ENCODE results near the gene ROBO3.

ROBO3 gene, protein sequence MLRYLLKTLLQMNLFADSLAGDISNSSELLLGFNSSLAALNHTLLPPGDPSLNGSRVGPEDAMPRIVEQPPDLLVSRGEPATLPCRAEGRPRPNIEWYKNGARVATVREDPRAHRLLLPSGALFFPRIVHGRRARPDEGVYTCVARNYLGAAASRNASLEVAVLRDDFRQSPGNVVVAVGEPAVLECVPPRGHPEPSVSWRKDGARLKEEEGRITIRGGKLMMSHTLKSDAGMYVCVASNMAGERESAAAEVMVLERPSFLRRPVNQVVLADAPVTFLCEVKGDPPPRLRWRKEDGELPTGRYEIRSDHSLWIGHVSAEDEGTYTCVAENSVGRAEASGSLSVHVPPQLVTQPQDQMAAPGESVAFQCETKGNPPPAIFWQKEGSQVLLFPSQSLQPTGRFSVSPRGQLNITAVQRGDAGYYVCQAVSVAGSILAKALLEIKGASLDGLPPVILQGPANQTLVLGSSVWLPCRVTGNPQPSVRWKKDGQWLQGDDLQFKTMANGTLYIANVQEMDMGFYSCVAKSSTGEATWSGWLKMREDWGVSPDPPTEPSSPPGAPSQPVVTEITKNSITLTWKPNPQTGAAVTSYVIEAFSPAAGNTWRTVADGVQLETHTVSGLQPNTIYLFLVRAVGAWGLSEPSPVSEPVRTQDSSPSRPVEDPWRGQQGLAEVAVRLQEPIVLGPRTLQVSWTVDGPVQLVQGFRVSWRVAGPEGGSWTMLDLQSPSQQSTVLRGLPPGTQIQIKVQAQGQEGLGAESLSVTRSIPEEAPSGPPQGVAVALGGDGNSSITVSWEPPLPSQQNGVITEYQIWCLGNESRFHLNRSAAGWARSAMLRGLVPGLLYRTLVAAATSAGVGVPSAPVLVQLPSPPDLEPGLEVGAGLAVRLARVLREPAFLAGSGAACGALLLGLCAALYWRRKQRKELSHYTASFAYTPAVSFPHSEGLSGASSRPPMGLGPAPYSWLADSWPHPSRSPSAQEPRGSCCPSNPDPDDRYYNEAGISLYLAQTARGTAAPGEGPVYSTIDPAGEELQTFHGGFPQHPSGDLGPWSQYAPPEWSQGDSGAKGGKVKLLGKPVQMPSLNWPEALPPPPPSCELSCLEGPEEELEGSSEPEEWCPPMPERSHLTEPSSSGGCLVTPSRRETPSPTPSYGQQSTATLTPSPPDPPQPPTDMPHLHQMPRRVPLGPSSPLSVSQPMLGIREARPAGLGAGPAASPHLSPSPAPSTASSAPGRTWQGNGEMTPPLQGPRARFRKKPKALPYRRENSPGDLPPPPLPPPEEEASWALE (N-terminal part only)

DNA sequence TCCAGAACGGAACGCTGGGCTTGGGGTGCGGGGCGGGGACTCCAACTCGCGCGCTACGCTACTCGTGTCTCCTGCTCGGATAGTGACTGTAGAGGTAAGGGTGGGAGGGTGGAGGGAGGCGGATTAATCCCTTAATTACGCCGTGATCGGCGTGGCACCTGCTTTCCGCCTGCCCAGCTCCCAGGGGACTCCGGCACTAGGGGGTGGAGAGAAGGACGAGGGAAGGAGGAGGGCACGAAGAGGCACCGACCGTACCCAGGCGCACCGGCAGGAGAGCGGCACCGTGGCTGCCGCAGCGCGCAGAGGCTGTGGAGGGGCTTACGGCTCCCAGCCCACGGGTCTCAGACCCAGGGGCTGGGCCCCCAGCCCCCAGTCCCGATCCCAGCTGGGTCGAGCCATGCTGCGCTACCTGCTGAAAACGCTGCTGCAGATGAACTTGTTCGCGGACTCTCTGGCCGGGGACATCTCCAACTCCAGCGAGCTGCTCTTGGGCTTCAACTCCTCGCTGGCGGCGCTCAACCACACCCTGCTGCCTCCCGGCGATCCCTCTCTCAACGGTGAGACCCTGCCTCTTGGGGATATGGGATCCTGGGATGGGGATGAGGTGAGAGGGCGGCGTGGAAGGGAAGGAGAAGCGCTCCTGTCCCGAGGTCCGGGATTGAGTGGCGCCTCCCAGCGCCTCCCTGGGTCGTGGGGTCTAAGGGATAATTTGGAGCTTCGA, at the start of gene ROBO3:
TSS of gene ROBO3 (plus strand) at position 252 of the 721 bp plus-strand sequence. CDS start at position 398, 146 bp downstream.
- peak; percentile 77 to 83 for DNase-seq

DNA sequence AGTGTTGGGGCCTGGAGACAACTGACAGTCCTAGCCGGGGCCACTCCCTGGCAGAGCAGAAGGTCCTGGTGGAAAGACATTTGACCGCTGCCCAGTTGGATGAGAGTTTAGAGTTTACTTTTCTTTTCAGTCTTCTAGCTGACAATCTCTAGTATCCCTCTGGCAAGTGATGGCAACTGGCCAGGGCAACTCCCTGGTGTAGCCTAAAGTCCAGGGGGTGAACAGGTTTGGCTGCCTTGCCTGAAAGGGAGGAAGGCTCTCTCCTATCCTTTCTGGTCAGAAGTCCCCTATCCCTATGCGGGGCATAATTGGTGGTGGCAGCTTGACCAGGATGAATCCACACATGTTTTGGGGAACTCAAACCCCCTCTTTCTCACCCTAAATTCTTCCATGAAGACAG, 48.2 kb upstream of the ROBO3 start:
- DNase-seq = no peak

- DNase-seq = no peak
Observed at GRCh38 chr11:124821995-124822730, 43.1 kb upstream of the ROBO3 start.

- no peak for DNase-seq
Observed at GRCh38 chr11:124823512-124824376, 41.5 kb upstream of the ROBO3 start.

DNA sequence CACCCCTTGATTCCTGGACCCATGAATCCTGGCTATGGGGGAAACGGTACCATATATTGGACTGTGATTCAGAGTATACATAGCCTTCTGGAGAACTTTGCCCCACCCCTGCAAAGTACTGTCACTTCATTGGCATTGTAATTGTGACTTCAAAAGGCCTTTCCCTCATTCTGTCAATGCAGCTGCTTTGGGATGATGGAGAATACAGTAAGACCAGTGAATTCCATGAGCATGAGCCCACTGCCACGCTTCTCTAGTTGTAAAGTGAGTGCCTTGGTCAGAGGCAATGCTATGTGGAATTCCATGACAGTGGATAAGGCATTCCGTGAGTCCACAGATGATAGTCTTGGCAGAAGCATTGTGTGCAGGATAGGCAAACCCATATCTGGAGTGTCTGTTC, 39.4 kb upstream of the ROBO3 start:
- DNase-seq = no peak

- no peak for DNase-seq
Observed at GRCh38 chr11:124829986-124830385, 35.2 kb upstream of the ROBO3 start.

- no peak for DNase-seq
Observed at GRCh38 chr11:124830749-124831148, 34.5 kb upstream of the ROBO3 start.

GRCh38 chr11:124831897-124832296, 33.3 kb upstream of the ROBO3 start:
- DNase-seq = no peak

- no peak for DNase-seq
Observed at GRCh38 chr11:124832571-124832970, 32.7 kb upstream of the ROBO3 start.

DNA sequence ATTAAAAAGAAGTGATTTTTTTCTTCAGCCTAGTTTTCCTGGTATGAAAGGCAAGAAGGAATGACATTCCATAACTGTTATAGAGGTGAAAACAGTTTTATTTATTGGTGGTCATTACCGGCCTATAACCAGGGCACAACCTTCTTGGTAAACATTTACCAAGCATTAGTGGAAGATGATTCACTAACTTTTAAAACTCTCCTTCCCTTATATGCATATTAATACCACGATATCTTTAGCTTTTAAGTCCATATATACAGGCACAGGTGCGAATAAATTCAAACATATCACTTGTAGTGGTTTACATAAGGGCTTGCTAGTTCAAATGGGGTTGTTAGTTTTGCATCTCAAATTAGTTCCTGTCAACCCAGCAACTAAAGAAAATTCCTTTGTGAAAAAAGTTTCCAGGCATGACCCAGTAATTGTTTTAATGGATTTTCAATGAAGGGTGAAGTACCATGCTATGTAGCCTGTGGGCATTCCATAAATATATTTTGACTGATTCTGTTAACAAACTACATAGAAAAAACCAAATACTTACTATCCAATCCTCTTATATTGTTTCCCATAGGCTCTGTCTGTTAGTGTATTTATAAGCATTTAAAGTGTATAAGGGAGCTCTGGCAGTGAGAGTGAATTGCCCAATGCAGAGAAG, 30.6 kb upstream of the ROBO3 start:
- DNase-seq = no peak

- no peak for DNase-seq
Observed at GRCh38 chr11:124835918-124836317, 29.3 kb upstream of the ROBO3 start.

DNA sequence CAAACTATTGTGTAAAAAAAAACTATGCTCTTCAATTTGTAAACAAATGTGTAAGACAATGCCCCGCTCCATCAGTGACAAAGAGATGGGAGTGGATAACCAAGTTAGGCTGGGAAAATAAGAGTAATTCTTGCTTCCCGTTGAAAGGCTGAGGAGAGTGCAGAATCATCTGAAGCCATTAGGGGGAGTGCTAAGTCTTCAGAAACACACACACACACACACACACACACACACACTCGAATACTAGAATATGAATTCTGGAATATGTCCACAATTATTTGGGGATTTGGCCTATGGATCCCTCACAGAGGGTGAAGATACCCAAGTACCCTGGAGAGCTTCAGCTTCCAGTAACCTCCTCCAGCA, 27.8 kb upstream of the ROBO3 start:
- DNase-seq = peak; percentile 57 to 85

- DNase-seq = no peak
Observed at GRCh38 chr11:124838805-124839127, 26.5 kb upstream of the ROBO3 start.

DNA sequence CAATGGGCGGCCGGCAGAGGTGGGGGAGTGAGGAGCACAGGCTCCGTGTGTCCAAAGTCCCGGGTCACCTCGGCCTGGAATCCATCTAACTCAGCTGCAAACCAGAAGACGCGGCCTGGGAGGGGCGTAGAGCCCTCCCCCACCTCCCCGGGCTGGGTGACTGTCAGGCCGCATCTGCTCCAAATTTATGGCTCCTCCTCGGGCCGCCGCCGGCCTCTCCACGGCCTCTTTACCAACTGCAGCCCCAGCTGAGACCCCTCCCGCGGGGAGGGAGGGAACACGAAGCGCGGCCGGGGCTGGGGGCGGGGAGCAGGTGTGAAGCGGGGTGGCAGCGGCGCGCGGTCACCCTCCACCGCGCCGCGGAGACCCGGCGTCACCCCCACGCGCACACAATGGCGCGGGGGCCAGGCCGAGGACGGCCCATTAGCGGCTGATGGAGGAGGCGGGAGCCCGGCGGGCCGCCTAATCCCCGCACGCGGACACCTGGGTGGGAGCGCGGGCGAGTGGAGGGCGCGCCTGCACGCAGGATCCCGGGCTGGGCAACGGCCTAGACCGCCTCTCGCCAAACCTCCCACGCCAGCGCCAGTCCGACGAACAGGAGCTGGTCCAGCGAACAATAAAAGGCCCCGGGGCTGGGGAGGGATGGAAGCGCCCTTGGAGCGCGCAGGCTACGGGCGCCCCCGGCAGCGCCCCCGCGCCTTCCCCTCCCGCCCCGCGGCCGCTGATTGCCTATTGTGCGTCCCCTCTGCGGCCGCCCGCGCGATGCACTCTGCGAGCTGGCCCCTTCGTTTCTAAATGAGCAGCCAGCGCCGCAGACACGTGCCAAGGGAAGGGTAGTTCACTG, 25.9 kb upstream of the ROBO3 start:
- DNase-seq = peak; percentile 44 to 64

DNA sequence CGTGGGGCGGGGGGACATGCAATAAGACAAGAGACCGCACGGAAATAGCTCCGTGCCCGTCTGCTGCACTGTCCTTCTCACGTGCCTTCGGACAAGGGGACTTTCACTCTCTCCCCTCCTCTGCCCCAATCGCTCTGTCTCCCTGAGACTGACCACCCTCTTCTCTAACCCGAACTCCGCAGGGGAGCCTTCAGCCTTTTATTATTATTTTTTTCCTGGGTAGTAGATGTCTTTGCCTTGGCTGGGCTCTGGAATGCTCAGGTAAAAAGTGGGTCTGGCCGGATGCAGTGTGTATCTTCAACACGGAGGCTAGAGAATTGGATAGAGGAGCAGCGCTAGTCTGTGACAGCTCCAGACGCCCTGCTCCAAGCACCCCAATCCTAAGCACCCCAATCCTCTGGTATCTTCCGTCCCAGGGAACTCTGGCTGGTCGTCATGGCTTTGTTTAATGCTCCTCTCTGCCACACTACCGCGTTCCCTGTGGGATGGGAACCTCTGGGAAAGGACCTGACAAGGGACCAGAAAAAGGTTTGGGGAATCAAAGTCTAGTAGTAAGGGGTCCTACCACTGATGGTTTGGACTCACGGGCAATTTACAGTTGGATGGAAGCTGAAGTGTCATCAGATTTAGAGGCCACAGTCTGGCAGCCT, 25.1 kb upstream of the ROBO3 start:
- DNase-seq = no peak

DNA sequence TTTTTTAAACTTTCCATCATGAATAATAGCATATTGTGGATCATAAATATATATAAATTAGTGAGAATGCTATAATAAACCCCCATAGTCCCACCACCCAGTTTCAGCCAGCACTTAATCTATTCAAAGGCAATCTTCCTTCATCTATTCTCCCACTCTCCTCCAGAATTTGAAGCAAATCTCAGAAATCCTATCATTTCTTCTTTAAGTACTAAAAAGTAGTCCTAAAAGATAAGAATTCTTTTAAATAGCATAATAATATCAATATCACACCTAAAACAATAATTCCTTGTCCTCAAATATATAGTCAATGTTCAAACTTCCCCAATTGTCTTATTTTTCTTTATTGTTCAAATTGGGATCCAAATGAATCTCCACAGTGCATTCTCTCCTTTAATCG, 24.6 kb upstream of the ROBO3 start:
- DNase-seq = no peak

- no peak for DNase-seq
Observed at GRCh38 chr11:124841201-124841600, 24.0 kb upstream of the ROBO3 start.

DNA sequence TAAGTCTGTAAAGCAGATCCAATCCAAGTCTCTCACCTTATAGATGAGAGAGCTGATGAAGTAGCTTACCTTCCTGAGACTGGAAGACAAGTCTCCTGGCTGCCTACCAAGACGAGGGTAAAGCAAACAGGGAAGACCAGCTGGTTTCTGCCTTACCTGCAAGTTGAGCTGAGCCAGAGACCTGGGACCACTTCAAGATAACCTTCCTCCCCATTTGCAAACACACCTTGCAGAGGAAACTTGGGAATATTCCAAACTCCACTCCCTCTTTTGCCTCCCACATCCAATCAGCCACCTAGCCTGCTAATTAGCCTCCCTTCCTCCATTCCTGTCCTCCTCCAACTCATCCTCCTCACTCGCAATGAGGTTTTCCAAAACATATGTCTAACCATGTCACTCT, 23.4 kb upstream of the ROBO3 start:
- no peak for DNase-seq

DNA sequence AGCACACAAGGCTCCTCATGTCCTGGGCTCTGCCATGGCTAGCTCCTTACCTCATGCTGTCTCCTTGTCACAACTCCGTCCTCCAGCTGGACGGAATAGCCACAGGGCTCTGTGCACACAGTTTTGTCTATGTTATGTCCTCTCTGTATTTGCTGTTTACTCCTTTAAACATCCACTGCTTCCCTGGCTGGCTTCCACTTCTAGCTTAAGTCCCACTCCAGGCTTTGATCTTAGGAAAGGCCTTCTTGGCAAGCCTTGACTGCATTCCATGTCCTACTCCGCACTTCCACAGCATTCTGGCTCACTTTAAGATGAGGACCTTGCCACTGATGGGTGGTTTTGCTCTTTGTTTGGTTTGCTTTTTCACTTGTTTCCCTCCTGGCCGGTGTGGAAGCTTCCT, 22.9 kb upstream of the ROBO3 start:
- peak in 1 of 2 experiments; percentile 13 for DNase-seq

All from NCI-H524 (cell line).